GM21576 (cell line): ENCODE results near the gene CHRNE.
"Not testable (repeated sequence)": the region's sequence is repeated elsewhere in the genome, so short reads cannot be mapped to it uniquely, and the experiment has no call there.

Experiments
- ATAC-seq: cut with Tn5 transposase; IDR thresholded peaks from one replicate; pipeline ENCODE4 v1.9.1; 2021; ENCODE audit warnings: mild to moderate bottlenecking, moderate library complexity; ENCODE audit not compliant: unreplicated experiment

Gene CHRNE

DNA sequence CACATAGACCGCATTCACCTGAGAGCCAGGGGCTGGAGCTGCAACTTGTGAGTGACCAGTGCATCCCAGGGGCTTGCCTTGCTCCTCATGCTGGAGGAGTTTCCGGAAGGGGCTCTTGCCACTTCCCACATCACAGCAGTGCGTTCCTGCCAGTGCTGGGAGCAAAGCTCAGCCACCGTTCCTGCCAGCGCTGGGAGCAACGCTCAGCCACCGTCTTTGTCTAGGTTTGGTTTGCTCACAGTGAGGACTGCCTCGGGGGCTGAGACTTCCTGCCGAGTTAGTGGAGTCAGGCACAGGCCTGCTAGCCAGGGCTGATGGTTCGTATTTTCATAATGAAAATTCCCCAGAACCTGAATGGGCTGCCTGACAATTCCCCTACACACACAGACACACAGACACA is 5.4 kb upstream of the CHRNE start:
- no peak for ATAC-seq

DNA sequence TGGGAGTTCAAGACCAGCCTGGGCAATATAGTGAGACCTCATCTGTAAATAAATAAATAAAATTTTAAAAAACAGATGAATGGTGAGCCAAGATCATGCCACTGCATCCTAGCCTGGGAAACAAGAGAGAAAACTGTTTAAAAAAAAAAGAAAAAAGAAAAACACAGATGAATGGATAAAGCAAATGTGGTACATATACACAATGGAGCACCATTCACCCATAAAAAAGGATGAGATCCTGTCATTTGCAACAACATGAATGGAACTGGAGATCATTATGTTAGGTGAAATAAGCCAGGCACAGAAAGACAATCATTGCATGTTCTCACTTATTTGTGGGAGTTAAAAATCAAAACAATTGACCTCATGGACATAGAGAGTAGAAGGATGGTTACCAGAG is 3.7 kb upstream of the CHRNE start:
- ATAC-seq, result not testable (repeated sequence)

DNA sequence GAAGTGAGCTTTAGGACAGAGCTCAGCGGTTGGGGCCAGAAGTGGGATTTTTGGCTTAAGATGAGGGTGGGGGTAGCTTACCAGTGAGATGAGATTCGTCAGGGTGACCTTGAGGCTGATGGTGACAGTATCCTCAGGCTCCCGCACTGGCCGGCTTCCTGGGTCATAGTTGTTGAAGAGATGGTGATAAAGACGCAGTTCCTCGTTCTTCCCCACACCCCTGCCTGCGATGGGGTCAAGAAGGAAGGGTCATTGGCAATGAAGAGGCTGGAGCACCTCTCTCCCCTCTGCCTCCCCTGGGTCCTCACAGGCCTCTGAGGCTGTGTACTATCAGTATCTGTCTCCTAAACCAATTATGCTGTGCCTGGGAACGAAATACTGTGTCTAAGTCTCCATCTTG is 358 bp downstream of the CHRNE start:
- no peak for ATAC-seq

DNA sequence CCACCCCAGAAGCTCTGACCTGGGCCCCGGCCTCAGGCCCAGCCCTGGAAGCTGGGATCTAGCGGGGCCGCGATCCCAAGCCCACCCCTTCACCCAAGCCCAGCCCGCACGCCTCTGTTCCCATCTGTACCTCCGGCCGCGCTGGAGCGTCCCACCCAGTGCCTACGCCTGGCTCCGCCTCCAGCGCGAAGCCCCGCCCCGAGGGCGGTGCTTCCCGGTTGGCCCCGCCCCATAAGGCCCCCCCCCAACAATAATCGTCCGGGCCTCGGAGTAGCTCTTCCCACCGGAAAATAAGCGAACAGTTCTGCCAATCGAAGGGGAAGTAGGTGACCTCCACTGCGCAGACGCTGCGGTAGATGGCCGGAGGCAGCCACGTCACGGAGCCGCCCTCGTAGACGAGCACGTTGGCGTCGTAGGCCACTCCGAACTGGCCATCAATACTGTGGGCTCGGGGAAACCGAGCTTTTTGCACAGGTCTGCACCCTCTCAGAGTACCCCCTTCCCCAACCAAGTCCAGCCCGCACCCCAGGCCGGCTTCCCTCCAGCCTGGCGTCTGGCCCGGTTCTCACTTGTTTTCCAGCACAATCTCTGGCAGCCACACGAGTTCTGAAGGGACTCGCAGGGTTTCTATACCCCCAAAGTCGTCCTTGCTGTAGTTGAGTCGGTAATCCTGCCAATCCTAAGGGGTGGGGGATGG is 1.1 kb downstream of the CHRNE start:
- no peak for ATAC-seq

DNA sequence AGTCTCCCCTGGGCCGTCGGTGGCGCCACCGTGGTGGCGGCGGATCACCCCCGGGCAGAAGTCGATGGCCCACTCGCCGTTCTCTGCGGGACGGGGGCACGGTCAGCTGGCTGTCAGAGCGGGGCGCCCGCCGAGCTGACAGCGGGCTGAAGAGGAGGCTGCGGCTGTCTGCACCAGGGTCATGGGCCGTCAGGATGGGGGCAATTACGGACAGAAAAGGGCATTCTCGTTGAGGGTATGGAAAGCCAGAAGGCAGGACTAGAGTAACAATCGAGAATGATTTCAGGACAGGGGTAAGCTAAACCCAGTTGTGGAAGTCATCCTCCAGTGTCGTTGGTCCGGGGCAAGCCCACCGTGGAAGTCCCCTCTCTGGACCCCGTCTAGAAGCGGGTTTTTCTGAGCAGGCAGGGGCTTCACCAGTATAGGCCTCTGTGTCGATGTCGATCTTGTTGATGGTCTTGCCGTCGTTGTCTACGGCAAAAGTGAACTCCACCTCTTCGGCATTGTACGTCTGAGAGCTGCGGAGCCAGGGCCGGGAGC is 1.7 kb downstream of the CHRNE start:
- no peak for ATAC-seq

DNA sequence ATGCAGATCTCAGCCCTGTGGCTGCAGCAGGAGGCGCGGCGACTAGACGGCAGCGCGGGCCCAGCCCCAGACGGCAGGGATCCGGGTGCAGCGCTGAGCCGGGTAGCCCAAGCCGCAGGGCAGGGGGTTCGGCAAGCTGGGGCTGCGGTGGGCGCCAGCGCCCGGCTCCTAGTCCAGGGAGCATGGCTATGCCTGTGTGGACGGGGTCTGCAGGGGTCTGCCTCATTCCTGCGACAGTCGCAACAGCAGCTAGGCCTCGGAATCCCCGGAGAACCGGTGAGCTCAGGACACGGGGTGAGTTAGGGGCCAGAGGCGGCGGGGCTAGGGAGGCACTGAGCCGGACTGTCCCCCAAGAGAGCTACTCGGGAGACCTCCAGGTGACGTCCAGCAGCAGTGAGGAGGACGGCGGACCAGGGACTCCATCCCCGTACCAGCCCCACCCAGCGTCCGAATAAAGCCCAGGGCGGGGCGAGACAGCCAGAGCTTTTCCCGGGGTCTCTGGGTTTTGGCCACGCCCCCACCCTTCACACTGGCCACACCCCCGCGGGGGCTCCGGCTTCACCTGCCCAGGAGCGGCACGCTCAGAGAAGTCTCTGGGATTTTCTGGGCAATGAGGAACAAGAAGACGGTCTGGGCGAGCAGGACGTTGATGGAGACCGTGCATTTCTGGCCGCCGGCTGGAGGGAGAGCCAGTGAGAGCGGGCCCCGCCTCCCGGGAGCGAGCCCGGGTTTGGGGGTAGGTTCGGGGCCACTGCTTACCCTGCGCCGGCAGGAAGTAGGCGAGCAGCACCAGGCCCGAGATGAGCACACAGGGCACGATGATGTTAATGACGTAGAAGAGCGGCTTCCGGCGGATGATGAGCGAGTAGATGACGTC is 2.4 kb downstream of the CHRNE start:
- no peak for ATAC-seq

DNA sequence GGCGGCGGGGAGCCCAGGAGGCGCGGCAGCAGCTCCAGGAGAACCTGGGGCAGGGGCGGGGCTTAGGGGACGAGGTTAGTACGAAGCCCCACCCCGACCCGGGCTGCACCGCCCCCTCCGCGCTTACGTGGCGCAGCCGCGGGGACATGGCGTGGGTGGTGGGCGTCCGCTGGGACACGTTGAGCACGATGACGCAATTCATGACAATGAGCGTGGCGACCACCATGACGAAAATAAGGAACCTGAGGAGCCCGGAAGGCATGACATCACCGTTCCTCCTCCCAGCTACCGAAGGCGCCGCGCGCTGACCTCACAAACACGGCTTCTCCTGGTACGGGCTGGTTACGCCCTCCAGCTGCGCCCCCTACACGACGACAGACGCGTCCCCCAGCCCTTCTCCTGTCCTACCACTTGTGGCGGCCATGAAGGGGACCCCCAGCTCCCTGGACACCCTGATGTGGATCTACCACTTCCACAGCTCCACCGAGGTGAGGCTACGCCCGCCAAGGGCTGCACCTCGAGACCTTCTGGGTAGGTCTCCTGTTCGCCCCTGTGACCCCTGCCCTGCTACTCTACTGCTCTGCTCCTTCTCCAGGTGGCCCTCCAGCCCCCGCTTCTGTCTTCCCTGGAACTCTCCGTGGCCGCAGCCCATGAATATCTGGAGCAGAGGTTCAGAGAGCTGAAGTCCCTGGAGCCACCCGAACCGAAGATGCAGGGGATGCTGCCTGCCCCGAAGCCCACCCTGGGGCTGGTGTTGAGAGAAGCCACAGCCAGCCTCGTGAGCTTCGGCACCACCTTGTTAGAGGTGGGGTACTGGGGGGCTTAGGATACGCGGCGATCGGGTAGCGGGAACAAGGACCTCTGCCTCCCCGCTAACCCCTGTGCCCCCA is 3.3 kb downstream of the CHRNE start, which contains the start of gene C17orf107:
Gene C17orf107 (plus strand): TSS at position 196 of the 890 bp plus-strand sequence. CDS start 227 bp downstream, at position 423.
- ATAC-seq, result no peak

DNA sequence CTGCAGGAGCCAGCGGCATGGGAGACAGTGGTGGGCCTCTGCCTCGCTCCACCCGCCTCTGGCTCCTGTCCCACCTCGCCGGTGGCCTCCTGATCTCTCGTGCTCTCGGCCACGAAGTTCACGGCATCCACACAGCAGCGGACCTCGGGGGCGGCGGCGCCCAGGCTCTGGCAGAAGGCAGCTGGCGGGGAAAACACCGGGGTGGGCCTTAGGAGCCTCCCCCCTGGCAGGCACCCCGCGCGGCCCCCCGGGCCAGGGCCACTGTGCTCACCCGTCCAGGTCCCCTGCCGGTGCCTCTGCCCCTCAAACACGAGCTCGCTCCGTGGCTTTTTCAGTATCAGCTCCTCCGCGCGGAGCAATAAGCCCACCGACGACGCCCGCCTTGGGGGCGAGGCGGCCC is 4.0 kb downstream of the CHRNE start:
- ATAC-seq, result no peak

DNA sequence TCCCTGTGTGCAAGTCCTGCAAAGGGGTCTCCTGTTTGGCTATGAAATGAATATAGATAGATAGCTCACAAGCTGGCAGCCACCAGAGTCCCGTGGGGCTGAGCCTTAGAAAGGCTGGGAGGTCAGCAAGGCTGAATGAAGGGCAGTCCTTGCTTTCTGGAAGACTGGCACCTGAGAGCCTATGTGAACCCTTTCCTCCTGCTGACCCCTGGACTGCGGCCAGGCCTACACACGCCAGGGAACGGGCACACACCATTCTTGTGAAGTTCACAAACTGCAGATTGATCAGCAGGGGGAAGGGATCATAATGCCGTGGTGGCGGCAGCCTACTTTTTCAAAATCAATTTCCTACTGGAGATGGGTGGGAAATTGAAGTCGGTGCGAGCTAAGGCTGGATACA is 4.5 kb downstream of the CHRNE start:
- no peak for ATAC-seq

DNA sequence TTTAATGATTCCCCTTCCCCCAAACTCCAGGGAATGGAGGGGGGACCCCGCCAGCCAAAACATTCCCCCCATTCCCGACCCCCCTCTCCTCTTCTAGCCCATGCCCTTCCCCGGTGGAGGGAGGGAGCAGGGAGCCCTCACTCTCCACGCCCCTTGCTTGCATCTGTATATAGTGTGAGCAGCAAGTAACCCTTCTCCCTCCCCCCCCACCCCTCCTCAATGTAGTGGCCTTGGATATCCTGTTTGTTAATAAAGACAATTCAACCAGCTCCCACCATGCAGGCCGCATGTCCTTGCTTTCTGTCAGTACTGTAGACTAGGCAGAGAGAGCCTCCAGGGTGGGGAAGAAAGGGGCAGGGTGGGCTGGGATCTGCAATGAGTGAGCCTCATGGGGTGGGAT is 5.1 kb downstream of the CHRNE start:
- no peak for ATAC-seq

DNA sequence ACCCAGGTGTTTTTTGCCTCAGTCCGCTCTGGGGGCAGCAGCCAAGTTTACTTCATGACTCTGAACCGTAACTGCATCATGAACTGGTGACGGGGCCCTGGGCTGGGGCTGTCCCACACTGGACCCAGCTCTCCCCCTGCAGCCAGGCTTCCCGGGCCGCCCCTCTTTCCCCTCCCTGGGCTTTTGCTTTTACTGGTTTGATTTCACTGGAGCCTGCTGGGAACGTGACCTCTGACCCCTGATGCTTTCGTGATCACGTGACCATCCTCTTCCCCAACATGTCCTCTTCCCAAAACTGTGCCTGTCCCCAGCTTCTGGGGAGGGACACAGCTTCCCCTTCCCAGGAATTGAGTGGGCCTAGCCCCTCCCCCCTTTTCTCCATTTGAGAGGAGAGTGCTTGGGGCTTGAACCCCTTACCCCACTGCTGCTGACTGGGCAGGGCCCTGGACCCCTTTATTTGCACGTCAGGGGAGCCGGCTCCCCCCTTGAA is 5.7 kb downstream of the CHRNE start:
- ATAC-seq, result no peak

DNA sequence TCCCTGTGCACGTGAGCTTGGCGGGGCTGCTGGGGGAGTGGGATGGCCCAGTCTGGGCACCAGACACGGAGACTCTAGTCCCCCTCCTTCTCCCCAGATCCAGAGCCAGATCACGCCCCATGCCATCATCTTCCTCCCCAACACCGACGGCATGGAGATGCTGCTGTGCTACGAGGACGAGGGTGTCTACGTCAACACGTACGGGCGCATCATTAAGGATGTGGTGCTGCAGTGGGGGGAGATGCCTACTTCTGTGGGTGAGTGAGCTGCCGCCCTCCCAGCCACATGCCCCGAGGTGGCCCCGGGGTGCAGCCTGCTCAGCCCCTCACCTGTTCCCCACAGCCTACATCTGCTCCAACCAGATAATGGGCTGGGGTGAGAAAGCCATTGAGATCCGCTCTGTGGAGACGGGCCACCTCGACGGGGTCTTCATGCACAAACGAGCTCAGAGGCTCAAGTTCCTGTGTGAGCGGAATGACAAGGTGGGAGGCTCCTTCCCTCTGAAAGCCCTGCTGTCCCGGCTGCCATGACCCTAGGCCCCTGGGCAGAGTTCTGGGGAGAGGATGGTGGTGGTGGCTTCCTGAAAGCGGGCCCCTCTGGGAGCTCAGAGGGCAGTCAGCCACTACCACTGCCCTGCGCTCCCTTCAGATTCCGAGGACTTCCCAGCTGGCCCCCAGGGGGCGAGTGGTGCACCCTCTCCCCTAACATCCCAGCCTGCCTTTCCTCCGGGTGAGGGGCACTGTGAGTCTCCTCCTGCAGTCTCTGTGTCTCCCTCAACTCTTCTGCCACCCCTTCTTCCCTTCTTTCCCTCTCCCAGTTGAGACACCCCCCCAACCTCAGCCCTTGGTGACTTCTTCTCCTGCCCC is 6.3 kb downstream of the CHRNE start:
- ATAC-seq, result no peak

DNA sequence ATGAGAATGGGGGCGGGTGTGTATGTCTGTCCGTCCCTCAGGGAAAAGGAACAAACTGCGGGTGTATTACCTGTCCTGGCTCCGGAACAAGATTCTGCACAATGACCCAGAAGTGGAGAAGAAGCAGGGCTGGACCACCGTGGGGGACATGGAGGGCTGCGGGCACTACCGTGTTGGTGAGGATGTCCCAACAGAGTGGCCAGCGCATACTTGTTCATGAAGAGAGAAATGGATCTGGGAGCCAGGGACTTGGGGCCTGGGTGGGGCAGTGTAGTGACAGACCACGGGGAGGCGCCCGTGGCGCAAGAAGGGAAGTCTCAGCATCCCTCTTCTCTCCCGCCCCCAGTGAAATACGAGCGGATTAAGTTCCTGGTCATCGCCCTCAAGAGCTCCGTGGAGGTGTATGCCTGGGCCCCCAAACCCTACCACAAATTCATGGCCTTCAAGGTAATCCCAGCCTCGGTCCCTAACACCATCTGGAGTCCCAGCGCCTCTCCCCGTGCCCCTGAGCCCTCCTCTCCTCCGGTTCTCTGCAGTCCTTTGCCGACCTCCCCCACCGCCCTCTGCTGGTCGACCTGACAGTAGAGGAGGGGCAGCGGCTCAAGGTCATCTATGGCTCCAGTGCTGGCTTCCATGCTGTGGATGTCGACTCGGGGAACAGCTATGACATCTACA is 7.1 kb downstream of the CHRNE start:
- ATAC-seq, result no peak

DNA sequence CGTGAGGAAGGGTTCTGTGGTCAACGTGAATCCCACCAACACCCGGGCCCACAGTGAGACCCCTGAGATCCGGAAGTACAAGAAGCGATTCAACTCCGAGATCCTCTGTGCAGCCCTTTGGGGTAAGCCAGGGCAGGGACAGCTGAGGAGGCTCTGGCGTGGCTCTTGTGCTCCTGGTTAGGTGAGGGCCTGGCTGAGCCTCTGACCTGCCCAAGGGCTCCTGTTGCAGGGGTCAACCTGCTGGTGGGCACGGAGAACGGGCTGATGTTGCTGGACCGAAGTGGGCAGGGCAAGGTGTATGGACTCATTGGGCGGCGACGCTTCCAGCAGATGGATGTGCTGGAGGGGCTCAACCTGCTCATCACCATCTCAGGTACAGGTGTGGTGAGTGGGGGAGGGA is 7.8 kb downstream of the CHRNE start:
- no peak for ATAC-seq

DNA sequence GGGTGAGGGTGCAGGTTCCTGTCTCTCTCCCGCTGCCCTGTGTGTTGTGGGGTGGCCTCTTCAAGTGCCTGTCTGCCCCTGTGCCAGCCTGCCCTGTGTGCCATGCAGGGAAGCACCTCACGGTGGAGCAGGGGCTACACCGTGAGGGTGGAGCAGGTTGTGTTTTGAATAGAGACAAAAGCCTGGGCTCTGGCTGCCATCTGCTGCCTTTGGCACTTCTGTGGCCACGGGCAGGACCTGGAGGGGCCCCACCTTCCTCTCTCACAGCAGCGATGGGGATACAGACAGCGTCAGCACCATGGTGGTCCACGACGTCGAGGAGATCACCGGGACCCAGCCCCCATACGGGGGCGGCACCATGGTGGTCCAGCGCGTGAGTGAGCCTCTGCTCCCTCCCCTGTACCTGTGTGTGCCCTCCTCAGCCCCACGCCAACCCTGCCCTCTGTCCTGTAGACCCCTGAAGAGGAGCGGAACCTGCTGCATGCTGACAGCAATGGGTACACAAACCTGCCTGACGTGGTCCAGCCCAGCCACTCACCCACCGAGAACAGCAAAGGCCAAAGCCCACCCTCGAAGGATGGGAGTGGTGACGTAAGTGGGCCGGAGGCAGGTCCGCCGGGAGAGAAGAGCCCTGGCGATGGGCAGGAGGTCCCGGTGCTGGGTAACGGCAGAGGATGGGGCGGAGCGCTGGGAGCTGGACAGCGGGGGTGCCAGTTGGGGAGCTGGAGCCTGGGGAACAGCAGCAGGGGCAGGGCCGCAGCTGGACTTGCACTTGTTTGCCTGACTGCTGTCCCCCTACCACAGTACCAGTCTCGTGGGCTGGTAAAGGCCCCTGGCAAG is 9.0 kb downstream of the CHRNE start:
- no peak for ATAC-seq

DNA sequence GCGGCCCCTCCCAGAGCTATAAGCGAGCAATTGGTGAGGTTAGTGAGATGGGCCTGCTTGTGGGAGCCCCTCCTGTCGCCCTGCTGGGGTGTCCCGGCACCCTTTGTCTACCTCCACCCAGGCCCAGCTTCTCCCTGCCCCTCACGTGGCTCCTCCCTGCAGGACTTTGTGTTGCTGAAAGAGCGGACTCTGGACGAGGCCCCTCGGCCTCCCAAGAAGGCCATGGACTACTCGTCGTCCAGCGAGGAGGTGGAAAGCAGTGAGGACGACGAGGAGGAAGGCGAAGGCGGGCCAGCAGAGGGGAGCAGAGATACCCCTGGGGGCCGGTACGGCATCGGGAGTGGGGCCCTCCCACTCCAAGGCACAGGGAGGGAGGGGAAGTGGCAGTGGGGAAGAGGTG is 9.6 kb downstream of the CHRNE start:
- no peak for ATAC-seq

DNA sequence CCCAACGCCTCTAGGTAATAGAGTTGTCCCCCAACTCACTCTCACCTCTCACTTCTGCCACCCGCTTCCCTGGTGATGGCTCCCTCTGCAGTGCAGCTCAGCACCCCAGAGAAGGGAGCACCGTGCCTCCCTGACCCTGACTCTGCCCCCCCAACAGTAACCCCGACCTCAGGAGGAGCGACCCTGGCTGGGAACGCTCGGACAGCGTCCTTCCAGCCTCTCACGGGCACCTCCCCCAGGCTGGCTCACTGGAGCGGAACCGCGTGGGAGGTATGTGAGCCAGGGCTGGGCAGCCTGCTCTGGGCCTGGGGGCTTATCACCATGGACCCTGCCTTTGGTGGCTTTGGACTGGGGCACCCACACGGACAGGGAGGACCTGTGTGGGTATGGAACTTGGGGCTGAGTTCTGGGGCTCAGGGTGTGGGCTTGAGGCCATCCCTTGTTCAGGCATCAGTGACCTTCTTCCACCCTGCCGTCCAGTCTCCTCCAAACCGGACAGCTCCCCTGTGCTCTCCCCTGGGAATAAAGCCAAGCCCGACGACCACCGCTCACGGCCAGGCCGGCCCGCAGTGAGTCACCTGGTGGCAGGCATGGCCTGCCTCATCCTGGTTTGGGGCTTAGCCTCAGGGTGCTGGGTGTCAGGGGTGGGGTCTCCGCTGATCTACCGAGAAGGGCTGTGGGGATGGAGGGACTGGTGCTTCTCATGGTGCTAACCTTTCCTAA is 10.2 kb downstream of the CHRNE start:
- no peak for ATAC-seq
